ENCODE data around the gene CEP70. TPM values are rescaled to one million over a fixed set of nuclear protein-coding genes. Genes with fewer than 3 reads are reported as not detected.

The CEP70 gene
- total and polyA plus RNA-seq, 2 of the 13 experiments (the other 11 are each of a cell fraction or from before 2014, with no cell fraction given), result 4.0 to 22.3 TPM

GRCh38 chr3:138594150-138594934 is at the start of gene CEP70 (continued):
- TF ChIP-seq, protein P1, sequence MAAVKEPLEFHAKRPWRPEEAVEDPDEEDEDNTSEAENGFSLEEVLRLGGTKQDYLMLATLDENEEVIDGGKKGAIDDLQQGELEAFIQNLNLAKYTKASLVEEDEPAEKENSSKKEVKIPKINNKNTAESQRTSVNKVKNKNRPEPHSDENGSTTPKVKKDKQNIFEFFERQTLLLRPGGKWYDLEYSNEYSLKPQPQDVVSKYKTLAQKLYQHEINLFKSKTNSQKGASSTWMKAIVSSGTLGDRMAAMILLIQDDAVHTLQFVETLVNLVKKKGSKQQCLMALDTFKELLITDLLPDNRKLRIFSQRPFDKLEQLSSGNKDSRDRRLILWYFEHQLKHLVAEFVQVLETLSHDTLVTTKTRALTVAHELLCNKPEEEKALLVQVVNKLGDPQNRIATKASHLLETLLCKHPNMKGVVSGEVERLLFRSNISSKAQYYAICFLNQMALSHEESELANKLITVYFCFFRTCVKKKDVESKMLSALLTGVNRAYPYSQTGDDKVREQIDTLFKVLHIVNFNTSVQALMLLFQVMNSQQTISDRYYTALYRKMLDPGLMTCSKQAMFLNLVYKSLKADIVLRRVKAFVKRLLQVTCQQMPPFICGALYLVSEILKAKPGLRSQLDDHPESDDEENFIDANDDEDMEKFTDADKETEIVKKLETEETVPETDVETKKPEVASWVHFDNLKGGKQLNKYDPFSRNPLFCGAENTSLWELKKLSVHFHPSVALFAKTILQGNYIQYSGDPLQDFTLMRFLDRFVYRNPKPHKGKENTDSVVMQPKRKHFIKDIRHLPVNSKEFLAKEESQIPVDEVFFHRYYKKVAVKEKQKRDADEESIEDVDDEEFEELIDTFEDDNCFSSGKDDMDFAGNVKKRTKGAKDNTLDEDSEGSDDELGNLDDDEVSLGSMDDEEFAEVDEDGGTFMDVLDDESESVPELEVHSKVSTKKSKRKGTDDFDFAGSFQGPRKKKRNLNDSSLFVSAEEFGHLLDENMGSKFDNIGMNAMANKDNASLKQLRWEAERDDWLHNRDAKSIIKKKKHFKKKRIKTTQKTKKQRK (IDR thresholded peaks at IDR 0.05; ENCODE audit: low read length), result no peak
- TF ChIP-seq, protein P2, sequence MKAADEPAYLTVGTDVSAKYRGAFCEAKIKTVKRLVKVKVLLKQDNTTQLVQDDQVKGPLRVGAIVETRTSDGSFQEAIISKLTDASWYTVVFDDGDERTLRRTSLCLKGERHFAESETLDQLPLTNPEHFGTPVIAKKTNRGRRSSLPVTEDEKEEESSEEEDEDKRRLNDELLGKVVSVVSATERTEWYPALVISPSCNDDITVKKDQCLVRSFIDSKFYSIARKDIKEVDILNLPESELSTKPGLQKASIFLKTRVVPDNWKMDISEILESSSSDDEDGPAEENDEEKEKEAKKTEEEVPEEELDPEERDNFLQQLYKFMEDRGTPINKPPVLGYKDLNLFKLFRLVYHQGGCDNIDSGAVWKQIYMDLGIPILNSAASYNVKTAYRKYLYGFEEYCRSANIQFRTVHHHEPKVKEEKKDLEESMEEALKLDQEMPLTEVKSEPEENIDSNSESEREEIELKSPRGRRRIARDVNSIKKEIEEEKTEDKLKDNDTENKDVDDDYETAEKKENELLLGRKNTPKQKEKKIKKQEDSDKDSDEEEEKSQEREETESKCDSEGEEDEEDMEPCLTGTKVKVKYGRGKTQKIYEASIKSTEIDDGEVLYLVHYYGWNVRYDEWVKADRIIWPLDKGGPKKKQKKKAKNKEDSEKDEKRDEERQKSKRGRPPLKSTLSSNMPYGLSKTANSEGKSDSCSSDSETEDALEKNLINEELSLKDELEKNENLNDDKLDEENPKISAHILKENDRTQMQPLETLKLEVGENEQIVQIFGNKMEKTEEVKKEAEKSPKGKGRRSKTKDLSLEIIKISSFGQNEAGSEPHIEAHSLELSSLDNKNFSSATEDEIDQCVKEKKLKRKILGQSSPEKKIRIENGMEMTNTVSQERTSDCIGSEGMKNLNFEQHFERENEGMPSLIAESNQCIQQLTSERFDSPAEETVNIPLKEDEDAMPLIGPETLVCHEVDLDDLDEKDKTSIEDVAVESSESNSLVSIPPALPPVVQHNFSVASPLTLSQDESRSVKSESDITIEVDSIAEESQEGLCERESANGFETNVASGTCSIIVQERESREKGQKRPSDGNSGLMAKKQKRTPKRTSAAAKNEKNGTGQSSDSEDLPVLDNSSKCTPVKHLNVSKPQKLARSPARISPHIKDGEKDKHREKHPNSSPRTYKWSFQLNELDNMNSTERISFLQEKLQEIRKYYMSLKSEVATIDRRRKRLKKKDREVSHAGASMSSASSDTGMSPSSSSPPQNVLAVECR (CRISPR knock-in tag; IDR thresholded peaks at IDR 0.05; ENCODE audit: borderline replicate concordance), result peak; percentile 81; the same call in 1 of the 2 replicates
- no peak for TF ChIP-seq XBP1 (CRISPR knock-in tag; IDR thresholded peaks at IDR 0.05)
- no peak for TF ChIP-seq ZNF282 (IDR thresholded peaks at IDR 0.05; ENCODE audit: partially characterized antibody)
- no peak for TF ChIP-seq FOXO1 (CRISPR knock-in tag; IDR thresholded peaks at IDR 0.05)
- no peak for TF ChIP-seq TOPORS (CRISPR knock-in tag; IDR thresholded peaks at IDR 0.05)
- TF ChIP-seq, protein P3, sequence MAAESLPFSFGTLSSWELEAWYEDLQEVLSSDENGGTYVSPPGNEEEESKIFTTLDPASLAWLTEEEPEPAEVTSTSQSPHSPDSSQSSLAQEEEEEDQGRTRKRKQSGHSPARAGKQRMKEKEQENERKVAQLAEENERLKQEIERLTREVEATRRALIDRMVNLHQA (CRISPR knock-in tag; IDR thresholded peaks at IDR 0.05), result peak; percentile 75; the same call in 1 of the 2 replicates
- TF ChIP-seq JDP2 (CRISPR knock-in tag; IDR thresholded peaks at IDR 0.05; ENCODE audit: borderline replicate concordance), result no peak
- peak; percentile 55; the same call in 1 of the 2 replicates for TF ChIP-seq ZNF546 (CRISPR knock-in tag; conservative IDR thresholded peaks at IDR 0.05)
- no peak for TF ChIP-seq ZFP36L2 (CRISPR knock-in tag; IDR thresholded peaks at IDR 0.05)
- peak; percentile 52 for TF ChIP-seq SKI (IDR thresholded peaks at IDR 0.05; ENCODE audit: partially characterized antibody)
- TF ChIP-seq, protein P4, sequence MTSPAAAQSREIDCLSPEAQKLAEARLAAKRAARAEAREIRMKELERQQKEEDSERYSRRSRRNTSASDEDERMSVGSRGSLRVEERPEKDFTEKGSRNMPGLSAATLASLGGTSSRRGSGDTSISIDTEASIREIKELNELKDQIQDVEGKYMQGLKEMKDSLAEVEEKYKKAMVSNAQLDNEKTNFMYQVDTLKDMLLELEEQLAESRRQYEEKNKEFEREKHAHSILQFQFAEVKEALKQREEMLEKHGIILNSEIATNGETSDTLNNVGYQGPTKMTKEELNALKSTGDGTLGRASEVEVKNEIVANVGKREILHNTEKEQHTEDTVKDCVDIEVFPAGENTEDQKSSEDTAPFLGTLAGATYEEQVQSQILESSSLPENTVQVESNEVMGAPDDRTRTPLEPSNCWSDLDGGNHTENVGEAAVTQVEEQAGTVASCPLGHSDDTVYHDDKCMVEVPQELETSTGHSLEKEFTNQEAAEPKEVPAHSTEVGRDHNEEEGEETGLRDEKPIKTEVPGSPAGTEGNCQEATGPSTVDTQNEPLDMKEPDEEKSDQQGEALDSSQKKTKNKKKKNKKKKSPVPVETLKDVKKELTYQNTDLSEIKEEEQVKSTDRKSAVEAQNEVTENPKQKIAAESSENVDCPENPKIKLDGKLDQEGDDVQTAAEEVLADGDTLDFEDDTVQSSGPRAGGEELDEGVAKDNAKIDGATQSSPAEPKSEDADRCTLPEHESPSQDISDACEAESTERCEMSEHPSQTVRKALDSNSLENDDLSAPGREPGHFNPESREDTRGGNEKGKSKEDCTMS (CRISPR knock-in tag; conservative IDR thresholded peaks at IDR 0.05), result no peak
- no peak for TF ChIP-seq ZMYM3 (CRISPR knock-in tag; IDR thresholded peaks at IDR 0.05)
- TF ChIP-seq ZMAT3 (CRISPR knock-in tag; conservative IDR thresholded peaks at IDR 0.05), result no peak; the same call in 1 of the 2 replicates
- 0 out of 2 replicates have a peak, but pooled peaks have one; percentile 31 for TF ChIP-seq MEF2D (CRISPR knock-in tag; IDR thresholded peaks at IDR 0.05)
- 0 out of 2 replicates have a peak, but pooled peaks have one; percentile 33 for TF ChIP-seq ARHGAP35 (CRISPR knock-in tag; IDR thresholded peaks at IDR 0.05; ENCODE audit: borderline replicate concordance)
- no peak for TF ChIP-seq AGO2 (optimal IDR thresholded peaks at IDR 0.05; ENCODE audit: low read depth, low read length)
